ENCODE results near the gene ADAMTS16.

The ADAMTS16 gene

GRCh38 chr5:5250758-5251157 is 110.6 kb downstream of the ADAMTS16 start:
- Histone ChIP-seq H3K4me1 (no peaks in the 10 kb centered on the region), H3K4me3 (no peak overlapping the region), H3K9me3 (no peaks in the 10 kb centered on the region), H3K36me3 (replicated peaks) (no peaks in the 10 kb centered on the region), H3K27me3 (ENCODE audit: low read depth) (no peaks in the 10 kb centered on the region)
- in situ Hi-C loops (cut with MboI; ENCODE audit: low sequenced_read_pairs), result no loop called here
- DNase-seq (ENCODE audit: low spot score in 2 of 2), result no peak

GRCh38 chr5:5252106-5252505 is 112.0 kb downstream of the ADAMTS16 start:
- Histone ChIP-seq H3K27me3 (ENCODE audit: low read depth) (no peaks in the 10 kb centered on the region), H3K4me1 (no peaks in the 10 kb centered on the region), H3K36me3 (replicated peaks) (no peaks in the 10 kb centered on the region), H3K4me3 (no peak overlapping the region), H3K9me3 (no peaks in the 10 kb centered on the region)
- no peak for DNase-seq (ENCODE audit: low spot score in 2 of 2)
- in situ Hi-C loops (cut with MboI; ENCODE audit: low sequenced_read_pairs), result no loop called here

DNA sequence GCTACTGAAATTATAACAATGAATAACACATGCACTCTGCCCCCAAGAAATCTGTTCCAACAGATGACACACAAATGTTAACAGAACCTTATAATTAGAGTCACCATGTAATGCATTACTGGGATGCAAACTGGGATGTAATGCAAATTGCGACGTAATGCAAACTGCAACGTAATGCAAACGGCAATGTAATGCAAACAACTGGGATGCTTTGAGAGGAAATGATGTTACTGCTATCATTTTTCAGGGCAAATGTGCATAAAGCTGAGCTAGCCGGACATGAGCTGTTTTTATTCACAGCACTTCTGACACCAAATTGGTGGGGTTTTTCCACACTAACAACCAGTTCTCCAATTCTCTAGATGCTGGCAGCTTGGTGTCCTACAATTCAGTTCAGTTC is 117.2 kb downstream of the ADAMTS16 start:
- Histone ChIP-seq H3K9me3 (no peaks in the 10 kb centered on the region), H3K4me3 (no peak overlapping the region), H3K4me1 (no peaks in the 10 kb centered on the region), H3K36me3 (replicated peaks) (no peaks in the 10 kb centered on the region), H3K27me3 (ENCODE audit: low read depth) (no peaks in the 10 kb centered on the region)
- in situ Hi-C loops (cut with MboI; ENCODE audit: low sequenced_read_pairs), result no loop called here
- DNase-seq (ENCODE audit: low spot score in 2 of 2), result no peak

- Histone ChIP-seq H3K36me3 (replicated peaks) (no peaks in the 10 kb centered on the region), H3K4me3 (no peak overlapping the region), H3K9me3 (no peaks in the 10 kb centered on the region), H3K27me3 (ENCODE audit: low read depth) (no peaks in the 10 kb centered on the region), H3K4me1 (no peaks in the 10 kb centered on the region)
- no peak for DNase-seq (ENCODE audit: low spot score in 2 of 2)
- in situ Hi-C loops (cut with MboI; ENCODE audit: low sequenced_read_pairs), result no loop called here
These were observed 118.4 kb downstream of the ADAMTS16 start for GRCh38 chr5:5258564-5258963.

DNA sequence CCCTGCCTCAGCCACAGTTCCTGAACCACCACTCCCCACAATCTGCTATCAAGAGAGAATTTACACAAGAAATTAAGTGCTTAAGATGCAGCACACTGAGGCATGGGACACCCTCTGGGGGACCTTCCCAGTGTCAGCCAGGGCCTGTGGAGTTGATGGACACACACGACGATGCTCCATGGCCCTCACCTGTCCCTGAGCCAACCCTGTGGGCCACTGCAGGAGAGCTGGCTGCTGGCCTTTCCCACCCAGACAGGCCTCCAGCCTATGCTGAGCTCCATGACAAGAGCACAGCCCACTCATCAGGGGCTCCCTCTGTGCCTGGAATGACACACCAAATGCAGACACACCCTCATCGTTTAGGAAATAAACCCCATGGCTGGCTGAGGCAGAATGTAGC is 124.6 kb downstream of the ADAMTS16 start:
- DNase-seq (ENCODE audit: low spot score in 2 of 2), result no peak
- in situ Hi-C loops (cut with MboI; ENCODE audit: low sequenced_read_pairs), result no loop called here
- no peaks in the 10 kb centered on the region for H3K4me1 ChIP-seq
- H3K27me3 ChIP-seq (ENCODE audit: low read depth), result no peaks in the 10 kb centered on the region
- H3K36me3 ChIP-seq (replicated peaks), result no peaks in the 10 kb centered on the region
- no peaks in the 10 kb centered on the region for H3K9me3 ChIP-seq
- H3K4me3 ChIP-seq, result no peak overlapping the region

- H3K9me3 ChIP-seq, result no peaks in the 10 kb centered on the region
- no peak overlapping the region for H3K4me3 ChIP-seq
- H3K4me1 ChIP-seq, result no peaks in the 10 kb centered on the region
- in situ Hi-C loops (cut with MboI; ENCODE audit: low sequenced_read_pairs), result no loop called here
- H3K27me3 ChIP-seq (ENCODE audit: low read depth), result no peaks in the 10 kb centered on the region
- no peaks in the 10 kb centered on the region for H3K36me3 ChIP-seq (replicated peaks)
- DNase-seq (ENCODE audit: low spot score in 2 of 2), result no peak
These were observed 126.2 kb downstream of the ADAMTS16 start for GRCh38 chr5:5266297-5266696.

- Histone ChIP-seq H3K4me3 (no peak overlapping the region), H3K36me3 (replicated peaks) (no peaks in the 10 kb centered on the region), H3K27me3 (ENCODE audit: low read depth) (no peaks in the 10 kb centered on the region), H3K9me3 (no peaks in the 10 kb centered on the region), H3K4me1 (no peaks in the 10 kb centered on the region)
- in situ Hi-C loops (cut with MboI; ENCODE audit: low sequenced_read_pairs), result no loop called here
- DNase-seq (ENCODE audit: low spot score in 2 of 2), result no peak
These were observed 130.0 kb downstream of the ADAMTS16 start for GRCh38 chr5:5270161-5270560.

- Histone ChIP-seq H3K4me3 (no peak overlapping the region), H3K9me3 (no peaks in the 10 kb centered on the region), H3K4me1 (no peaks in the 10 kb centered on the region), H3K36me3 (replicated peaks) (no peaks in the 10 kb centered on the region), H3K27me3 (ENCODE audit: low read depth) (no peaks in the 10 kb centered on the region)
- in situ Hi-C loops (cut with MboI; ENCODE audit: low sequenced_read_pairs), result no loop called here
- no peak for DNase-seq (ENCODE audit: low spot score in 2 of 2)
These were observed 131.0 kb downstream of the ADAMTS16 start for GRCh38 chr5:5270958-5271785.

DNA sequence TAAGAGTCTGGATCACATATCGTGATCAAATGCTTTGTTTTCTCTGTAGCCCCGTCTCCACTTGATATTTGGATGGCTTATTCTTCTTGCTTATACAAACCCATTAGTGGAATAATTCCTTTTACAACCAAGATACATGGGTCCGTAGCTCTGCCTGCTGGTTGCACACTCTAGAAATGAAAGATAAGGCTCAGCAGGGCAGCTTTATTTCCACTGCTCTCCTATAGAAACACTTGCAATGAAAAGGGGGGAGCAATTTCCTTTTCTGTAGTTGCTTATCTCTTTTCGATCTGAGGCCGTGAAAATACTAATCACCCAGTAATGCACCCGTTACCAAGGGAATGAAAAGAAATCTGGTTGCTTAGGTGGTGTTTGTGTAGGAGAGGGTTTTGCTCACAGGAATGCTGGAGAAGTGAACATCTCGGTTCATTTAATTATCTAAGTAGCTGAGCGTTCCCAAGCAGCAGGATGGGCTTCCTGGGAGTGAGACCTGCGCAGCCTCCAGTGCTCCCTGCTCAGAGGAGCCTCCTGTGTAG is 131.7 kb downstream of the ADAMTS16 start:
- DNase-seq (ENCODE audit: low spot score in 2 of 2), result no peak
- Histone ChIP-seq H3K4me1 (no peaks in the 10 kb centered on the region), H3K4me3 (no peak overlapping the region), H3K27me3 (ENCODE audit: low read depth) (no peaks in the 10 kb centered on the region), H3K9me3 (no peaks in the 10 kb centered on the region), H3K36me3 (replicated peaks) (no peaks in the 10 kb centered on the region)
- in situ Hi-C loops (cut with MboI; ENCODE audit: low sequenced_read_pairs), result no loop called here

- H3K36me3 ChIP-seq (replicated peaks), result no peaks in the 10 kb centered on the region
- in situ Hi-C loops (cut with MboI; ENCODE audit: low sequenced_read_pairs), result no loop called here
These were observed 133.3 kb downstream of the ADAMTS16 start for GRCh38 chr5:5273398-5273797.

GRCh38 chr5:5273976-5274375 is 133.8 kb downstream of the ADAMTS16 start:
- Histone ChIP-seq H3K4me3 (no peak overlapping the region), H3K36me3 (replicated peaks) (no peaks in the 10 kb centered on the region), H3K4me1 (no peaks in the 10 kb centered on the region), H3K27me3 (ENCODE audit: low read depth) (no peaks in the 10 kb centered on the region), H3K9me3 (no peaks in the 10 kb centered on the region)
- in situ Hi-C loops (cut with MboI; ENCODE audit: low sequenced_read_pairs), result no loop called here
- DNase-seq (ENCODE audit: low spot score in 2 of 2), result no peak

More at GRCh38 chr5:5273398-5273797, 133.3 kb downstream of the ADAMTS16 start:
- Histone ChIP-seq H3K9me3 (no peaks in the 10 kb centered on the region), H3K4me1 (no peaks in the 10 kb centered on the region), H3K4me3 (no peak overlapping the region), H3K27me3 (ENCODE audit: low read depth) (no peaks in the 10 kb centered on the region)
- no peak for DNase-seq (ENCODE audit: low spot score in 2 of 2)

- in situ Hi-C loops (cut with MboI; ENCODE audit: low sequenced_read_pairs), result no loop called here
- Histone ChIP-seq H3K4me3 (no peak overlapping the region), H3K36me3 (replicated peaks) (no peaks in the 10 kb centered on the region)
These were observed 135.1 kb downstream of the ADAMTS16 start for GRCh38 chr5:5275211-5275610.

GRCh38 chr5:5276430-5276829 is 136.3 kb downstream of the ADAMTS16 start:
- no peak for DNase-seq (ENCODE audit: low spot score in 2 of 2)
- H3K27me3 ChIP-seq (ENCODE audit: low read depth), result no peaks in the 10 kb centered on the region
- H3K4me3 ChIP-seq, result no peak overlapping the region
- H3K36me3 ChIP-seq (replicated peaks), result no peaks in the 10 kb centered on the region
- H3K9me3 ChIP-seq, result no peaks in the 10 kb centered on the region
- H3K4me1 ChIP-seq, result no peaks in the 10 kb centered on the region
- in situ Hi-C loops (cut with MboI; ENCODE audit: low sequenced_read_pairs), result no loop called here

More at GRCh38 chr5:5275211-5275610, 135.1 kb downstream of the ADAMTS16 start:
- Histone ChIP-seq H3K4me1 (no peaks in the 10 kb centered on the region), H3K9me3 (no peaks in the 10 kb centered on the region), H3K27me3 (ENCODE audit: low read depth) (no peaks in the 10 kb centered on the region)
- DNase-seq (ENCODE audit: low spot score in 2 of 2), result no peak

GRCh38 chr5:5276951-5277517 is 136.9 kb downstream of the ADAMTS16 start:
- Histone ChIP-seq H3K9me3 (no peaks in the 10 kb centered on the region), H3K27me3 (ENCODE audit: low read depth) (no peaks in the 10 kb centered on the region), H3K36me3 (replicated peaks) (no peaks in the 10 kb centered on the region), H3K4me3 (no peak overlapping the region), H3K4me1 (no peaks in the 10 kb centered on the region)
- in situ Hi-C loops (cut with MboI; ENCODE audit: low sequenced_read_pairs), result no loop called here
- no peak for DNase-seq (ENCODE audit: low spot score in 2 of 2)

Data from HAP-1 (cell line).